Chondrocyte (in vitro differentiated cells): ENCODE data around the gene RMDN2. TPM values are rescaled to one million over a fixed set of nuclear protein-coding genes. Genes with fewer than 3 reads are reported as not detected.

Source experiments
- DNase-seq: peaks from one replicate; pipeline ENCODE4 v3.0.0; 2021; ENCODE audit warnings: mixed read lengths, low spot score
- H3K27ac Mint-ChIP-seq: one replicate; pipeline ENCODE4 v1.8.0; 2021; ENCODE audit warnings: mild to moderate bottlenecking, moderate library complexity, mixed read lengths; ENCODE audit not compliant: unreplicated experiment
- H3K27me3 Mint-ChIP-seq: 2 replicates; pipeline ENCODE4 v1.8.0; 2021; ENCODE audit warnings: low read depth, mixed read lengths
- H3K36me3 Mint-ChIP-seq: 2 replicates; pipeline ENCODE4 v1.8.0; 2021; ENCODE audit warnings: low read depth, mixed read lengths
- H3K4me1 Mint-ChIP-seq: 2 replicates; pipeline ENCODE4 v1.8.0; 2021; ENCODE audit warnings: low read depth, mild to moderate bottlenecking, mixed read lengths
- H3K4me3 Mint-ChIP-seq: one replicate; pipeline ENCODE4 v1.8.0; 2021; ENCODE audit warnings: mild to moderate bottlenecking, moderate library complexity, mixed read lengths; ENCODE audit not compliant: unreplicated experiment
- H3K9me3 Mint-ChIP-seq: 2 replicates; pipeline ENCODE4 v1.8.0; 2021; ENCODE audit warnings: low read depth, mixed read lengths
- total RNA-seq: library from RNA; stranded (reverse); gene quantifications from 3 replicates; pipeline ENCODE4 v1.2.1, GENCODE V29; 2021
- TF ChIP-seq, protein P1 (sequence below): fragments of 200-600 bp; sonication (generic); IDR thresholded peaks from 2 replicates; pipeline ENCODE4 v1.5.0; 2021; ENCODE audit warnings: antibody characterized with exemption, mild to moderate bottlenecking, moderate library complexity

RMDN2 gene
- total RNA-seq, 1 donor from 2014 or later = 8.1 TPM

DNA sequence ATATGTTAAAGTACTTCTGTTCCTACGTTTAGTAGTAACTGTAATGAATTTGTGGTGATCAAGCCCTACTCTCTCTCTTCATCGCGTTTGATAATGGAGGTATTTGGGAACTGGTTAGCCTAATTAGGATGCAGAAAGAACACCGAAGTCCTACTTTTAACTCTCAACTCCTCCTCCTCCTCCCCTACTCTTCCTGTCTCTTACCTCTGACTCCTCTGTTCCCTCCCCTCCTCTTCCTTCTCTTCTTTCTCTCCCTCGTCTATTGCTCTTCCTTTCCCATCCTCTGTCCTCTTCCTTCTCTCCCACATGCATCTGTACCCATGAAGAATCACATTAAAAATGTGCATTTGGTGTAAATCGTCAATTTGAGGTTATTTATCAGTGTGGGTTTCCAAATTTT is 57.8 kb downstream of the RMDN2 start:
- DNase-seq = no peak
- Mint-ChIP-seq H3K4me3 (no peak overlapping the region), H3K9me3 (peaks cover 8% of the 10 kb centered on the region), H3K4me1 (peaks cover 13% of the 10 kb centered on the region), H3K27ac (no peak overlapping the region), H3K36me3 (peaks cover 6% of the 10 kb centered on the region), H3K27me3 (no peaks in the 10 kb centered on the region)
- TF ChIP-seq, protein P1, sequence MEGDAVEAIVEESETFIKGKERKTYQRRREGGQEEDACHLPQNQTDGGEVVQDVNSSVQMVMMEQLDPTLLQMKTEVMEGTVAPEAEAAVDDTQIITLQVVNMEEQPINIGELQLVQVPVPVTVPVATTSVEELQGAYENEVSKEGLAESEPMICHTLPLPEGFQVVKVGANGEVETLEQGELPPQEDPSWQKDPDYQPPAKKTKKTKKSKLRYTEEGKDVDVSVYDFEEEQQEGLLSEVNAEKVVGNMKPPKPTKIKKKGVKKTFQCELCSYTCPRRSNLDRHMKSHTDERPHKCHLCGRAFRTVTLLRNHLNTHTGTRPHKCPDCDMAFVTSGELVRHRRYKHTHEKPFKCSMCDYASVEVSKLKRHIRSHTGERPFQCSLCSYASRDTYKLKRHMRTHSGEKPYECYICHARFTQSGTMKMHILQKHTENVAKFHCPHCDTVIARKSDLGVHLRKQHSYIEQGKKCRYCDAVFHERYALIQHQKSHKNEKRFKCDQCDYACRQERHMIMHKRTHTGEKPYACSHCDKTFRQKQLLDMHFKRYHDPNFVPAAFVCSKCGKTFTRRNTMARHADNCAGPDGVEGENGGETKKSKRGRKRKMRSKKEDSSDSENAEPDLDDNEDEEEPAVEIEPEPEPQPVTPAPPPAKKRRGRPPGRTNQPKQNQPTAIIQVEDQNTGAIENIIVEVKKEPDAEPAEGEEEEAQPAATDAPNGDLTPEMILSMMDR = no peak

DNA sequence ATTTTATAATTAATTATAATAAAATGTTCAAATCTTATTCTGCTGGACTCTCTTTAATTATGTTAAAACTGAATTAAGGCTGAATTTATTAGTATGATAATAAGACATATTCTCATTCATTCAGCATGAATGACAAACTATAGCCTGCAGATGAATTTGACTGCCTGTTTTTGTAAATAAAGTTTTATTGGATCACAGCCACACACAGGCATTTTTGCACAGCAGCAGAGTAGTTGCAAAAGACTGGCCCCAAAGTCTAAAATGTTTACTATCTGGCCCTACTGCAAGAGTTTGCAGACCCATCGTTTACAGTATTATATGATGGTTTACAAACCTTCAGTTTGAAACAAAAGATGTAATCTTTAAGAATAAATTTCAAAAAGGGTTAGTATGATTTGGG is 58.6 kb downstream of the RMDN2 start:
- Mint-ChIP-seq H3K4me1 (peaks cover 13% of the 10 kb centered on the region), H3K27ac (no peak overlapping the region), H3K9me3 (peaks cover 8% of the 10 kb centered on the region), H3K4me3 (no peak overlapping the region), H3K27me3 (no peaks in the 10 kb centered on the region), H3K36me3 (peaks cover 6% of the 10 kb centered on the region)
- DNase-seq = no peak
- TF ChIP-seq, protein P1 = no peak

- H3K9me3 Mint-ChIP-seq = peaks cover 8% of the 10 kb centered on the region
- no peak overlapping the region for H3K27ac Mint-ChIP-seq
- H3K4me1 Mint-ChIP-seq = peaks cover 13% of the 10 kb centered on the region
- no peaks in the 10 kb centered on the region for H3K27me3 Mint-ChIP-seq
- peaks cover 6% of the 10 kb centered on the region for H3K36me3 Mint-ChIP-seq
- no peak for DNase-seq
- TF ChIP-seq, protein P1 = no peak
- no peak overlapping the region for H3K4me3 Mint-ChIP-seq
Measured at GRCh38 chr2:37984176-37984575, 59.1 kb downstream of the RMDN2 start.

GRCh38 chr2:37984589-37984988 is 59.5 kb downstream of the RMDN2 start:
- Mint-ChIP-seq H3K4me1 (peaks cover 13% of the 10 kb centered on the region), H3K9me3 (peaks cover 8% of the 10 kb centered on the region), H3K36me3 (peaks cover 6% of the 10 kb centered on the region), H3K27me3 (no peaks in the 10 kb centered on the region), H3K27ac (no peak overlapping the region), H3K4me3 (no peak overlapping the region)
- no peak for DNase-seq
- TF ChIP-seq, protein P1 = peak; percentile 82

GRCh38 chr2:37985333-37985732 is 60.2 kb downstream of the RMDN2 start:
- peaks cover 8% of the 10 kb centered on the region for H3K9me3 Mint-ChIP-seq
- H3K4me3 Mint-ChIP-seq = no peak overlapping the region
- H3K27me3 Mint-ChIP-seq = no peaks in the 10 kb centered on the region
- H3K4me1 Mint-ChIP-seq = peaks cover 13% of the 10 kb centered on the region
- H3K36me3 Mint-ChIP-seq = peaks cover 6% of the 10 kb centered on the region
- H3K27ac Mint-ChIP-seq = no peak overlapping the region
- TF ChIP-seq, protein P1 = no peak
- DNase-seq = no peak
